Effector CD4-positive, alpha-beta T cell (primary cell): Measurements from ENCODE around the gene GPR162.
"Not testable (repeated sequence)": the region's sequence is repeated elsewhere in the genome, so short reads cannot be mapped to it uniquely, and the experiment has no call there.

Source experiments
- DNase-seq: peaks from one replicate; pipeline ENCODE4 v3.0.0-alpha.2; 2020

GPR162 gene

GRCh38 chr12:6861391-6861790 lies 39.8 kb downstream of the GPR162 start:
- DNase-seq: no peak

DNA sequence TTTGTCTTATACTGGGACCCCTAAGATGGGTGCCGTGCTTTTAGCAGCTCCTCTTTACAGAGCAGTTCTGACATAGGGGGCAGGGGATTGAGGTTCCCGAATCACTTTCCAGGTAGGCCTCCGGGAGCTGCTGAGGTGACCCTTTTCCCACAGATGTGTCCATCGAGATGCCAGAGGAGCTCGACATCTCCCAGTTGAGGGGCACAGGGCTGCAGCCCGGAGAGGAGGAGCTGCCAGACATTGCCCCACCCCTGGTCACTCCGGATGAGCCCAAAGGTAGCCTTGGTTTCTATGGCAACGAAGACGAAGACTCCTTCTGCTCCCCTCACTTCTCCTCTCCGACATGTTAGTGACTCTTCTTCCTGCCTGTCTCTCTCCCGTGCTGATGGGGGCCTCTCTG lies 41.4 kb downstream of the GPR162 start:
- no peak for DNase-seq

DNA sequence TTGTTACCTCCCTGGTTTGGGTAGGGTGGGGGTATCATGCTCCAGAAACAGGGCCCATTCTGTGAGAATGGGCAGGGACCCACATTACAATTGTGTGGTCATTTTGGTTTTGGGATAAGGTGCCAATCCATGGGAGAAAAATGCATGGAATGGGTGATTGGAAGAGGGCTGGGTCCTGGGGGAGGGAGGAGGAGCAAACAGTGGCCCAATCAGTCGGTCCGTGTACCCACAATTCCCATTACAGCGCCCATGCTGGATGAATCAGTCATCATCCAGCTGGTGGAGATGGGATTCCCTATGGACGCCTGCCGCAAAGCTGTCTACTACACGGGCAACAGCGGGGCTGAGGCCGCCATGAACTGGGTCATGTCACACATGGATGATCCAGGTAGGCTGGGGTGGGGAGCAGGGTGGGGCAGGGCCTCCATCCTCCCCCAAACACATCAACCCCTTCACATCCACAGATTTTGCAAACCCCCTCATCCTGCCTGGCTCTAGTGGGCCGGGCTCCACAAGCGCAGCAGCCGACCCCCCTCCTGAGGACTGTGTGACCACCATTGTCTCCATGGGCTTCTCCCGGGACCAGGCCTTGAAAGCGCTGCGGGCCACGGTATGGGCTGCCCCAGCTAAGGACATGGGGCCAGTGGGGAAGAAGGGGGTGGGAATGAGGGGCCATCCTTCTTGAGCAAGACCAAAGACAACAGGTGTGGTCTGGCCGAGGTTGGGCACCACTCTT lies 42.1 kb downstream of the GPR162 start:
- no peak for DNase-seq

- DNase-seq: not testable (repeated sequence)
Observed at GRCh38 chr12:6865307-6865706, 43.7 kb downstream of the GPR162 start.

DNA sequence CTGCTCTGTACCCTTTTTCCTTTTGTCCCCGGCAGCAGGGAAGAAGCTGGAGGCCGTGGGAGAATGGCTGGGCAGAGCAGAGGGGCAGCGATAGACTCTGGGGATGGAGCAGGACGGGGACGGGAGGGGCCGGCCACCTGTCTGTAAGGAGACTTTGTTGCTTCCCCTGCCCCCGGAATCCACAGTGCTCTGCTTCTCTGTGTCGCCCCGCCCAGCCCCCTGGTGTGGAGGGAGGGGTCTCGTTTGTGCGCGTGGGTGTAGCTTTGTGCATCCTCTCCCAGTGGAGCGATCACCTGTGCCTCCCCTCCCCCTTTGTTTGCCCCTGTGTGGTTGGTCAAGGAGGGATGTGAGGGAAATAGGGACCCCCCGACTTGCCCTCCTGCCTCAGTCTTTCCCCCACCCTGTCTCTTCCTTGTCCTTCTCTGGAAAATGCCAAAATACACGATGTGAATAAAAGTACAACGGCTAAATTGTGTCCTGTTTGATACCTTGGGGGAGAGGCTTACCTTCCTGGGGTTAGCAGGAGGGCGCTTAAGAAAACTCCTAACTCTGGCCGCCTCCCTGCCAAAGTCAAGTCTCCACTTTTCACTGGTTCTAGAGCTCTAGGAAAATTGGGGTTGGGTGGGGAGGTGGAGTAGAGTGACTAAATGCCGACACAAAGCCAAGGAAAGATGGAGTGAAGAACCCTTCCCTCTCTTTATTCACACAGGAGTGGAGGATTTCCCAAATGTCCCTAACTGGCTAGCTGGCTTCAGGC lies 44.7 kb downstream of the GPR162 start:
- no peak for DNase-seq

- DNase-seq: no peak
Observed at GRCh38 chr12:6866920-6867412, 45.3 kb downstream of the GPR162 start.

DNA sequence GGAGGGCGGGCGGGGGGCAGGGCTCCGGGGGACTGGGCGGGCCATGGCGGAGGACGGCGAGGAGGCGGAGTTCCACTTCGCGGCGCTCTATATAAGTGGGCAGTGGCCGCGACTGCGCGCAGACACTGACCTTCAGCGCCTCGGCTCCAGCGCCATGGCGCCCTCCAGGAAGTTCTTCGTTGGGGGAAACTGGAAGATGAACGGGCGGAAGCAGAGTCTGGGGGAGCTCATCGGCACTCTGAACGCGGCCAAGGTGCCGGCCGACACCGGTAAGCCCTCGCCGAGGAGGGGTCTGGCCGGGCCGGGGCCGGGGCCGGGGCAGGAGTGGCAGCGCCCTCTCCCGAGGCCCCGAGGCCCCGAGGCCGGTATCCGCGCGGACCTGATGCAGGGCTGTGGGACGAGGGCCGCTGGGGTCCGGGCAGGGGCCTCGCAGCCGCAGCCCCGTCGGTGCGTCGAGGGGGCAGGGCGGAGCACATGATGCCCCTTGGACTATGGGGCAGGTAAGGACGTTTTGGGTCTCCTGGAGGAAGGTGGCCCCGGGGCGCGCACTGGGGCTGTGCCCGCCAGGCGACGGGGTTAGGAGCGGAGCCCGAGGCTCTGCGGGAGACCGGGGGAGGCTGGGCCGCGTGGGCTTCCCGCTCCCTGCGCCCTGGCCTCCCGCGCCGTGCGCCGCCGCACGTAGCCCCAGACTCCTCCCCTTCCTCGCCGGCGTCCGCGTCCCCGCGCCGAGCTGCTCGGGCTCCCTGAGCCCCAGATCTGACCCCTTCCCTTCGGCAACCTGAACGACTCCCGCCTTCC lies 46.0 kb downstream of the GPR162 start, which contains the start of gene TPI1:
TPI1 (plus strand) TSS at position 119 of the 798 bp plus-strand sequence; CDS start at position 155, 36 bp downstream.
- DNase-seq: peak; percentile 65

- DNase-seq: no peak
Observed at GRCh38 chr12:6868211-6869048, 46.8 kb downstream of the GPR162 start.

- DNase-seq: peak; percentile 85
Observed at GRCh38 chr12:6869049-6870021, 47.7 kb downstream of the GPR162 start.

- DNase-seq: not testable (repeated sequence)
Observed at GRCh38 chr12:6870304-6870703, 48.7 kb downstream of the GPR162 start.

DNA sequence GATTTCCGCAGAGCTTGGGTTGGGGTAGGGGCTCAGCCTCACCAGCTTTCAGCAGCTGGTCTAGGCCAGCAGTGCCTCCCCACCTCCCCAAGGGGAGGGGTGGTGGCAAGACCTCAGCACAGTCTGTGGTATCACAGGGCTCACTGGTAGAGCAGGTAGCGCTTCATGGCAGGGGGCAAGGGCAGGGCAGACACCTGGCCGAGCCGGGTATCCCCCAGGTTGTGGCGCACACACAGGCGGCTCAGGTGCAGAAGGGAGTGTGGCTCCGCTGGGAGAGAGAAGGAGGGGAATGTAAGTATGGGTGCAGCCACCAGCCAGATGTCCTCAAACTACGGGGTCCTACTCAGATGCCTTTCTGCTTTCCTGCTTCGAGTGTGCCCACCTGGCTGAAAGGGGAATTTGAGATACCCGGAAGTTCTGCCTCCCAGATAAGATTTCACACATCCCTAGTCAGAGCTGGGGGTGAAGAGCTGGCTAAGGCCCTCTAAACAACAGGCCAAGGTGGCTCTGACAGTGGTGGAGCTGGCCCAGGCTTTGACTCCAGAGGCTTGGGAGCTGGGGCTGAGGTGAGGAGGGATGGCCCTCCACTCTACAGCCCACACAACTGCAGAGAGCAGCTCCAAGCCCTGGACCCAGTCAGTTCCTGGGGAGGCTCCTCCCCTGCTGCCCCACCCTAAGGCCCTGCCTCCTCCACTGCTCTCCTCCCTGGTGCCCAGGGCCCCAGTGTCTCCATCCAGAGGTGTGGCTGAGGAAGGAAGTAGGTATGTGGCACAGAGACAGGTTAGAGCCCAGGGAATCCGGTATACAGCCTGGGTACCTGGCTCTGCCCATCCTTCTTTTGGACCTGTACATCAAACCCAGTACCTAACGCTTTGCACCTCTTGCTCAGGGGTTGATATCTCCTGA lies 49.7 kb downstream of the GPR162 start:
- no peak for DNase-seq

GRCh38 chr12:6872073-6873048 lies 50.7 kb downstream of the GPR162 start:
- peak; percentile 77 for DNase-seq

- DNase-seq: peak; percentile 99
Observed at GRCh38 chr12:6873094-6874014, 51.7 kb downstream of the GPR162 start, which contains the start of gene SPSB2. Gene SPSB2 (minus strand): TSS chr12:6873303. CDS start chr12:6872901, 402 bp downstream.

- not testable (repeated sequence) for DNase-seq
Observed at GRCh38 chr12:6874015-6874368, 52.4 kb downstream of the GPR162 start.
